Endothelial cell of umbilical vein (primary cell): Measurements from ENCODE around the gene SLC2A14.

Experiments used
- EZH2 ChIP-seq: IDR thresholded peaks from 2 replicates; pipeline ENCODE4 v1.6.1; 2012; ENCODE audit warnings: borderline replicate concordance, low read depth, mild to moderate bottlenecking, moderate library complexity, low read length, inconsistent platforms; ENCODE audit not compliant: severe bottlenecking
- FOS ChIP-seq: IDR thresholded peaks from 2 replicates; pipeline ENCODE4 v1.6.1; 2011; ENCODE audit warnings: mild to moderate bottlenecking, low read length, moderate library complexity, borderline replicate concordance; ENCODE audit not compliant: insufficient read depth
- GATA2 ChIP-seq: IDR thresholded peaks from 2 replicates; pipeline ENCODE4 v1.7.0; 2011; ENCODE audit warnings: low read depth, mild to moderate bottlenecking, moderate library complexity, mixed read lengths, low read length; ENCODE audit not compliant: insufficient read length, insufficient read depth
- JUN ChIP-seq: IDR thresholded peaks from 2 replicates; pipeline ENCODE4 v1.6.1; 2011; ENCODE audit warnings: borderline replicate concordance, low read depth; ENCODE audit not compliant: insufficient read length, insufficient read depth
- MYC ChIP-seq: IDR thresholded peaks from one replicate; pipeline ENCODE4 v1.6.1; 2011; ENCODE audit warnings: mild to moderate bottlenecking, low read depth, low read length
- POLR2A ChIP-seq: IDR thresholded peaks from 2 replicates; pipeline ENCODE4 v1.6.1; 2012; ENCODE audit warnings: low read depth, mild to moderate bottlenecking, control low read depth, low read length
- POLR2AphosphoS5 ChIP-seq: IDR thresholded peaks from 2 replicates; pipeline ENCODE4 v1.6.1; 2012; ENCODE audit warnings: low read depth, mild to moderate bottlenecking, control low read depth, low read length, moderate library complexity; ENCODE audit not compliant: insufficient read depth
- TF ChIP-seq, protein P1 (sequence below), 2 donors: IDR thresholded peaks; 1 replicate in 1 of 2; 2 replicates in 1 of 2; pipeline ENCODE4 v1.5.1; 2011; ENCODE audit warnings: low read length in 2 of 2, mild to moderate bottlenecking in 2 of 2, moderate library complexity in 2 of 2, control low read depth in 1 of 2, inconsistent platforms in 1 of 2, low read depth in 1 of 2; ENCODE audit not compliant: insufficient read depth in 1 of 2; ENCODE audit errors: extremely low read depth in 1 of 2
- TF ChIP-seq, protein P2 (sequence below): IDR thresholded peaks from 2 replicates; pipeline ENCODE4 v1.6.1; 2011; ENCODE audit not compliant: insufficient read depth, insufficient read length

DNA sequence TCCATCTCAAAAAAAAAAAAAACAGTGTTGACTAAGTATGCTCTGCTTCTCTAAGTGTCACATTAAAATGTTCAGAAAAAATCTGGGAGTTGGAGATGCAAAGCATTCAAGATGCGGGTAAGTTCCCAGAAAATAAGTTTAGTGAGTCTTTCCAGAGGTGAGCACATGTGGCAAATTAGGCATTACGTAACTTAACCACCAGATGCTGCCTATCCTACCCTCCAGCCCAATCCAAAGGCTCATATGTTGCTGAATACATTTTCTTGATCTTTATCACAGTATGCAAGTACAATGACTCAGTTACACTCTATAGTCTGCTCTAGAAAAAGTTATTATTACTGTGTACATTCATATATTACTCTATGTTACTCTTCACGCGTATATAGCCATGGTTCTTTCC lies 3.6 kb downstream of the SLC2A14 start:
- TF ChIP-seq, protein P1, sequence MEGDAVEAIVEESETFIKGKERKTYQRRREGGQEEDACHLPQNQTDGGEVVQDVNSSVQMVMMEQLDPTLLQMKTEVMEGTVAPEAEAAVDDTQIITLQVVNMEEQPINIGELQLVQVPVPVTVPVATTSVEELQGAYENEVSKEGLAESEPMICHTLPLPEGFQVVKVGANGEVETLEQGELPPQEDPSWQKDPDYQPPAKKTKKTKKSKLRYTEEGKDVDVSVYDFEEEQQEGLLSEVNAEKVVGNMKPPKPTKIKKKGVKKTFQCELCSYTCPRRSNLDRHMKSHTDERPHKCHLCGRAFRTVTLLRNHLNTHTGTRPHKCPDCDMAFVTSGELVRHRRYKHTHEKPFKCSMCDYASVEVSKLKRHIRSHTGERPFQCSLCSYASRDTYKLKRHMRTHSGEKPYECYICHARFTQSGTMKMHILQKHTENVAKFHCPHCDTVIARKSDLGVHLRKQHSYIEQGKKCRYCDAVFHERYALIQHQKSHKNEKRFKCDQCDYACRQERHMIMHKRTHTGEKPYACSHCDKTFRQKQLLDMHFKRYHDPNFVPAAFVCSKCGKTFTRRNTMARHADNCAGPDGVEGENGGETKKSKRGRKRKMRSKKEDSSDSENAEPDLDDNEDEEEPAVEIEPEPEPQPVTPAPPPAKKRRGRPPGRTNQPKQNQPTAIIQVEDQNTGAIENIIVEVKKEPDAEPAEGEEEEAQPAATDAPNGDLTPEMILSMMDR (IDR thresholded peaks at IDR 0.05; ENCODE audit: extremely low read depth in 1 of 2, insufficient read depth in 1 of 2, low read depth in 1 of 2, low read length in 2 of 2) = no peak
- no peak for TF ChIP-seq POLR2A
- TF ChIP-seq POLR2AphosphoS5 = no peak
- TF ChIP-seq JUN = no peak
- no peak for TF ChIP-seq EZH2
- TF ChIP-seq GATA2 = no peak
- TF ChIP-seq, protein P2, sequence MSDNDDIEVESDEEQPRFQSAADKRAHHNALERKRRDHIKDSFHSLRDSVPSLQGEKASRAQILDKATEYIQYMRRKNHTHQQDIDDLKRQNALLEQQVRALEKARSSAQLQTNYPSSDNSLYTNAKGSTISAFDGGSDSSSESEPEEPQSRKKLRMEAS = no peak
- no peak for TF ChIP-seq MYC
- TF ChIP-seq FOS = no peak
